Transverse colon (tissue), 4 donors: ENCODE measurements around the gene PRB4. TPM values are rescaled to one million over a fixed set of nuclear protein-coding genes. Genes with fewer than 3 reads are reported as not detected.

Experiments used
- DNase-seq: peaks from one replicate; pipeline ENCODE4 v3.0.0-alpha.2; 2019
- H3K27ac ChIP-seq, 4 donors: fragments of 200-600 bp; sonication (generic); 2 replicates each; pipeline ENCODE4 v1.5.1; 2016 to 2018; ENCODE audit warnings: inconsistent platforms in 4 of 4
- H3K27me3 ChIP-seq: fragments of 200-600 bp; sonication (generic); 2 replicates; pipeline ENCODE4 v1.5.1; 2017; ENCODE audit warnings: inconsistent platforms
- H3K36me3 ChIP-seq, 4 donors: fragments of 200-600 bp; sonication (generic); 2 replicates each; pipeline ENCODE4 v1.5.1; 2017 to 2019; ENCODE audit warnings: inconsistent platforms in 4 of 4
- H3K4me1 ChIP-seq, 4 donors: fragments of 200-600 bp; sonication (generic); 2 replicates each; pipeline ENCODE4 v1.5.1; 2017 to 2020; ENCODE audit warnings: inconsistent platforms in 4 of 4
- H3K4me3 ChIP-seq, 4 donors: fragments of 200-600 bp; sonication (generic); 1 replicate in 1 of 4; 2 replicates in 3 of 4; pipeline versions ENCODE4 v1.5.1 to v1.6.1; 2017 to 2019; ENCODE audit warnings: inconsistent platforms in 4 of 4
- H3K9me3 ChIP-seq, 2 donors: fragments of 200-600 bp; sonication (generic); 2 replicates each; pipeline ENCODE4 v1.5.1; 2017 to 2019; ENCODE audit warnings: inconsistent platforms in 2 of 2
- CTCF ChIP-seq, 5 experiments: fragments of 200-600 bp in 3 of 5; fragments of 450-650 bp in 2 of 5; sonication (generic) in 3 of 5; IDR thresholded peaks; 1 replicate in 2 of 5; 2 replicates in 3 of 5; pipeline ENCODE4 v1.5.1; 2016 to 2017; ENCODE audit warnings: antibody characterized with exemption in 5 of 5, inconsistent platforms in 3 of 5, mild to moderate bottlenecking in 2 of 5, moderate library complexity in 1 of 5
- EP300 ChIP-seq: sonication (generic); formaldehyde crosslinking; IDR thresholded peaks from one replicate; pipeline ENCODE4 v1.6.1; 2017; ENCODE audit warnings: antibody characterized with exemption, low read depth
- POLR2A ChIP-seq: fragments of 450-650 bp; IDR thresholded peaks from one replicate; pipeline ENCODE4 v1.6.1; 2016; ENCODE audit warnings: antibody characterized with exemption, mild to moderate bottlenecking, moderate library complexity
- POLR2AphosphoS5 ChIP-seq, 3 donors: sonication (generic); formaldehyde crosslinking; IDR thresholded peaks; one replicate each; pipeline ENCODE4 v1.6.1; 2016; ENCODE audit warnings: antibody characterized with exemption in 3 of 3
- WGBS, 2 donors: methylation state at CpG; one replicate each; pipeline ENCODE4 v1.1.5; 2018; ENCODE audit warnings: low coverage in 1 of 2; 5-methylcytosine and 5-hydroxymethylcytosine counted together
- in situ Hi-C, 4 donors: fragments of 200-750 bp; cut with MboI; loops; one replicate each; pipeline versions ENCODE4 v1.15.0 to v1.15.1; 2017; ENCODE audit warnings: low sequenced_read_pairs in 3 of 4, low pct_ligation_motif_present in 1 of 4, low pct_unique_long_range_greater_than_20kb in 1 of 4
- intact Hi-C: fragments of 100-400 bp; cut with DNase I; formaldehyde crosslinking; loops from one replicate; pipeline ENCODE4 v1.15.1; 2023; ENCODE audit warnings: low total_unique reads
- total RNA-seq, 4 donors: library from RNA; depleted of rRNA; stranded (reverse); fragments of >200 nt; gene quantifications; one replicate each; pipeline ENCODE4 v1.1.0, GENCODE V29; 2016

The PRB4 gene
- total RNA-seq, 4 donors from 2014 or later: not detected

DNA sequence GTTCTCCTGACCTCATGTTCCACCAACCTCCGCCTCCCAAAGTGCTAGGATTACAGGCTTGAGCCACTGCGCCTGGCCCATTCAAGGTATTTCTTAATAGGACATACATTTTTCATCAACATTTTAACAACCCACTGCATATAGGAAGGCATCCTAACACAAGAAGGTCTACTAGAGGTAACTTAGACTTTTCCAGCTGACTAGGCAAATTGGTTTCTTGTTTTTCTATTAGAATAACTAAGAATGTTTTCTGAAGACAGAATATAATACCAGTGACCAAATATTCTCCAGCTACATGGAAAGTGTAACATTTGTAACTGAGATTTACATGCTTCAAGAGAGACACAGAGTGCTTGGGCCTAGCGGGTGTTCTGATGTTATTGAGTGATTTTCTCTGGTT is 14.2 kb upstream of the PRB4 start:
- 88 to 93% methylated on average over 2 to 3 of the region's 3 CpGs for WGBS, 2 donors
- no peaks in the 10 kb centered on the region for H3K9me3 ChIP-seq
- in situ Hi-C loops: no loop called here
- no peak for TF ChIP-seq POLR2AphosphoS5 (IDR thresholded peaks at IDR 0.05)
- no peak for TF ChIP-seq POLR2A
- no peak for TF ChIP-seq CTCF (IDR thresholded peaks at IDR 0.05)
- TF ChIP-seq EP300: no peak
- no peaks in the 10 kb centered on the region for H3K36me3 ChIP-seq
- no peaks in the 10 kb centered on the region for H3K27me3 ChIP-seq
- DNase-seq: no peak
- intact Hi-C loops: no loop called here
- no peaks in the 10 kb centered on the region for H3K4me1 ChIP-seq
- H3K4me3 ChIP-seq: no peak overlapping the region
- no peak overlapping the region for H3K27ac ChIP-seq

- no peak overlapping the region for H3K4me3 ChIP-seq
- H3K27me3 ChIP-seq: no peaks in the 10 kb centered on the region
- DNase-seq: no peak
- H3K9me3 ChIP-seq: peaks cover 0 to 4% of the 10 kb centered on the region in 2 donors
- no peak overlapping the region for H3K27ac ChIP-seq
- in situ Hi-C loops: no loop called here
- no peak for TF ChIP-seq POLR2AphosphoS5 (IDR thresholded peaks at IDR 0.05)
- no peak for TF ChIP-seq CTCF (IDR thresholded peaks at IDR 0.05)
- no peak for TF ChIP-seq EP300
- no peak for TF ChIP-seq POLR2A
- H3K4me1 ChIP-seq: no peaks in the 10 kb centered on the region
- H3K36me3 ChIP-seq: no peaks in the 10 kb centered on the region
- intact Hi-C loops: no loop called here
- whole genome bisulfite sequencing, 2 donors: 50 to 63% methylated on average over 2 of the region's 2 CpGs
Measured at GRCh38 chr12:11321980-11322379, 11.7 kb upstream of the PRB4 start.

DNA sequence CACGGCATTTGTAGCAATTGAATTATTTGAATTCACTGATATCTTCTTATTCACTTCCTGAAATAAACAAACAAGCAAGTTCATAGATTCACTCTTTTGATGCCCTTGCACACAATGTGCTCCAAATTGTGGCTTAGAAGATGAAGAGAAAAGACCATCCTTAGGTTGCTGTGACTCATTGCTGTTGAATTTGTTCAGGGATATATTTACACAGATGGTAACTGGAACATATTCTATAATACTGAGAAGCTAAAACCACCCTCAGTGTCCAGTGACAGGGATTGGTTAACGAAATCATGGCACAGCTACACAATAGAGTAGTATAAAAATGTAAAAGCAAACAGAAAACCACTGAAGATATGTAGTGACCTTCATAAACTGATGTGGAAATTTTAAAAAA is 3.1 kb downstream of the PRB4 start:
- H3K27ac ChIP-seq: no peak overlapping the region
- in situ Hi-C loops (no loop called here), intact Hi-C loops (no loop called here)
- no peak for DNase-seq
- H3K36me3 ChIP-seq: no peaks in the 10 kb centered on the region
- no peaks in the 10 kb centered on the region for H3K27me3 ChIP-seq
- no peaks in the 10 kb centered on the region for H3K4me1 ChIP-seq
- H3K9me3 ChIP-seq: no peaks in the 10 kb centered on the region
- 65 to 77% methylated on average over 2 of the region's 2 CpGs for WGBS, 2 donors
- no peak overlapping the region for H3K4me3 ChIP-seq
- TF ChIP-seq EP300: no peak
- TF ChIP-seq POLR2AphosphoS5 (IDR thresholded peaks at IDR 0.05): no peak
- no peak for TF ChIP-seq POLR2A
- no peak for TF ChIP-seq CTCF (IDR thresholded peaks at IDR 0.05)

DNA sequence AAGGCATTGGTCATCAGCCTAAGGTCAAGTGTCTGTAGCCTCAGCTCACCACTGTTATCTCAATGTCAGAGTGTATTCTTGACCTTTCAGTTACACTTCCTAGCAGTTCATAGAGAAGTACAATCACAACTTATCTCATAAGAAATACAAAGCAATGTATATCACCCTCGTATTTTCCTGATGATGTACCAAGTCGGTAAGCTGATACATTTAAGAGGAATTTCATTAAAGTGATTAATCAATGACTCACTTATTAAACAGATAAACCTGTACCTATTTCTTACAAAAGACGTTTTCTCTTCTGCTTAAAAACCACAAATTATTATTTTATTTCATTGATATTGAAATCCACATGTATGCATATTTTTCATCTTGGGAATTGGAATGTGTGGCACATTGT is 36.8 kb downstream of the PRB4 start:
- Histone ChIP-seq H3K4me3 (no peak overlapping the region), H3K4me1 (no peaks in the 10 kb centered on the region), H3K27ac (no peak overlapping the region), H3K27me3 (no peaks in the 10 kb centered on the region), H3K36me3 (no peaks in the 10 kb centered on the region), H3K9me3 (no peaks in the 10 kb centered on the region)
- WGBS, 2 donors: 46 to 79% methylated on average over 3 of the region's 3 CpGs
- in situ Hi-C loops (no loop called here), intact Hi-C loops (no loop called here)
- no peak for DNase-seq
- TF ChIP-seq POLR2A (no peak), CTCF (IDR thresholded peaks at IDR 0.05) (no peak), POLR2AphosphoS5 (IDR thresholded peaks at IDR 0.05) (no peak), EP300 (no peak)
